Measurements from ENCODE around the gene FGD4. TPM values are rescaled to one million over a fixed set of nuclear protein-coding genes. Genes with fewer than 3 reads are reported as not detected.

The FGD4 gene
- total RNA-seq, 4 donors from 2014 or later = 32.5 to 51.4 (median 38.8) TPM

DNA sequence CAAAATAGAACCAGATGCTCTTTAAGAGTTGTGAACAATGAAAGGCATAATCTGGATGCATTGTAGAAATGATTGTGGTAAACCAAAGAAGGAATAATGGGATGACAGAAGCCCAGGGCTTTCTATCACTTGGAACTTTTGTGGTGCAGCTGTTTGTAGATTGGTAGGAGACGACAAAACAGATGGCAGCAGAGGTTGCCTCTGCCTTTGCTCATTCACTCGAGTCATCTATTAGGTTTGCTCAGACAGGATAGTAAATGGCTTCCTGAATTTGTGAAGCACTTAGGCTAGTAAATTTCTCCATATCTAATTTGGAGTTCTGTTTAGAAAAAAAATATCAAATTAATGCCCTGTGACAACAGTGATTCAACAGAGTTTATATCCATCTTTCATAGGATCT is 78.4 kb downstream of the FGD4 start:
- H3K27me3 ChIP-seq = no peaks in the 10 kb centered on the region
- no peaks in the 10 kb centered on the region for H3K36me3 ChIP-seq
- H3K4me1 ChIP-seq = peaks cover 0 to 10% of the 10 kb centered on the region in 2 donors
- TF ChIP-seq, protein P1, sequence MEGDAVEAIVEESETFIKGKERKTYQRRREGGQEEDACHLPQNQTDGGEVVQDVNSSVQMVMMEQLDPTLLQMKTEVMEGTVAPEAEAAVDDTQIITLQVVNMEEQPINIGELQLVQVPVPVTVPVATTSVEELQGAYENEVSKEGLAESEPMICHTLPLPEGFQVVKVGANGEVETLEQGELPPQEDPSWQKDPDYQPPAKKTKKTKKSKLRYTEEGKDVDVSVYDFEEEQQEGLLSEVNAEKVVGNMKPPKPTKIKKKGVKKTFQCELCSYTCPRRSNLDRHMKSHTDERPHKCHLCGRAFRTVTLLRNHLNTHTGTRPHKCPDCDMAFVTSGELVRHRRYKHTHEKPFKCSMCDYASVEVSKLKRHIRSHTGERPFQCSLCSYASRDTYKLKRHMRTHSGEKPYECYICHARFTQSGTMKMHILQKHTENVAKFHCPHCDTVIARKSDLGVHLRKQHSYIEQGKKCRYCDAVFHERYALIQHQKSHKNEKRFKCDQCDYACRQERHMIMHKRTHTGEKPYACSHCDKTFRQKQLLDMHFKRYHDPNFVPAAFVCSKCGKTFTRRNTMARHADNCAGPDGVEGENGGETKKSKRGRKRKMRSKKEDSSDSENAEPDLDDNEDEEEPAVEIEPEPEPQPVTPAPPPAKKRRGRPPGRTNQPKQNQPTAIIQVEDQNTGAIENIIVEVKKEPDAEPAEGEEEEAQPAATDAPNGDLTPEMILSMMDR (IDR thresholded peaks at IDR 0.05) = no peak
- no peak for TF ChIP-seq POLR2A (IDR thresholded peaks at IDR 0.05)
- intact Hi-C loops (cut with DNase I) = no loop called here
- H3K9me3 ChIP-seq = no peaks in the 10 kb centered on the region
- DNase-seq = no peak
- H3K27ac ChIP-seq = no peak overlapping the region
- no peak overlapping the region for H3K4me3 ChIP-seq (replicated peaks in 1 of 3)
- 80 to 90% methylated on average over 2 of the region's 2 CpGs for WGBS, 2 donors

DNA sequence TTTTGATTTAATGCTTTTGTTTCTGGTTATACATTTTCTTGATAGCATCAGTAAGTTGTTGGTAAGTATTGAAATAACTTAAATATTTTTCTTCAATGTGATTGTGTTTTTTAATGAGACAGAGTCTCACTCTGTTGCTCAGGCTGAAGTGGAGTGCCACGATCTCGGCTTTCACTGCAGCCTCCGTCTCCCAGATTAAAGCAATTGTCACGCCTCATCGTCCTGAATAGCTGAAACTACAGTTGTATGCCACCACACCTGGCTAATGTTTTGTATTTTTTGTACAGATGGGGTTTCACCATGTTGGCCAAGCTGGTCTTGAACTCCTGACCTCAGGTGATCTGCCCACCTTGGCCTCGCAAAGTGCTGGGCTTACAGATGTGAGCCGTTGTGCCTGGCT is 78.8 kb downstream of the FGD4 start:
- peaks cover 0 to 10% of the 10 kb centered on the region in 2 donors for H3K4me1 ChIP-seq
- no peak for DNase-seq
- TF ChIP-seq, protein P1 (IDR thresholded peaks at IDR 0.05) = no peak
- TF ChIP-seq POLR2A (IDR thresholded peaks at IDR 0.05) = no peak
- no peak overlapping the region for H3K4me3 ChIP-seq (replicated peaks in 1 of 3)
- intact Hi-C loops (cut with DNase I) = no loop called here
- H3K27ac ChIP-seq = no peak overlapping the region
- no peaks in the 10 kb centered on the region for H3K27me3 ChIP-seq
- WGBS, 2 donors = 76 to 80% methylated on average over 7 of the region's 7 CpGs
- H3K36me3 ChIP-seq = no peaks in the 10 kb centered on the region
- no peaks in the 10 kb centered on the region for H3K9me3 ChIP-seq

DNA sequence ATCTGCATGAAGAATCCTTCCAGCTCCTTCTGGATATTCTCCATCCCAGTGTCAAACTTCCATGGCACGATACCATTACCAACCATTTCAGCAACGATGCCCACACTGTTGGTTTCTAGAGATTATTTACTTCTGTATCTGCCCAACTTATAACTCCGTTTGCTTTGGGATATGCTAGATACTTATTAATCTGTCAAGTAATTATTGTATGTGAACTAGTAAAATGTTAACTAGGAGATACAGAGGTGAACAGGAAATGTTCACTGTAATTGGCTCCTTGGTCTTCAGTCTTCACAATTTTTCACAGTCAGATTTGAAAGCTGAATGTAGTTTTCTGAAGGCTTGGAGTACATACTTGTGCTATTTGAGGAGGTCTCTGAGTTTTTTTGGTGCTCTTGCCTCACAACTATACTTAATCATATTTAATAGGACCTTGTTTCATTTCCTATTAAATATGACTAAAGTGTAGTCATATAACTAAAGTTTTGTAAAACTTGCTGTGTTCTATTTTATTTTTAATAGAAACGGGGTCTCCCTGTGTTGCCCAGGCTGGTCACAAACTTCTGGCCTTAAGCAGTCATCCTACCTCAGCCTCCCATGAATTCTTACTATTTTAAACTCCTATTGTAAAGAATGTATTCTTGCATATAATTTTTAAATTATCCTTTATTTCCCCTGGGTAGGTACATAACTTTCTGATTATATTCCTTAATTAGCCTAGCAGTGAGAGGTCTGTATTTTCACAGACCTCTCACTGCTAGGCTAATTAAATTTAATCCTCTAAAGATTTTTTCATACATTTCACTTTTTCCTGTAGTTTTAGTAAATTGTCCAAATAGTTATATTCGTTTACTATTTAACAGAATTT is 79.7 kb downstream of the FGD4 start:
- TF ChIP-seq, protein P1 (IDR thresholded peaks at IDR 0.05) = no peak
- TF ChIP-seq POLR2A (IDR thresholded peaks at IDR 0.05) = no peak
- 94% methylated on average over 5 of the region's 5 CpGs for WGBS, 2 donors
- Histone ChIP-seq H3K27me3 (no peaks in the 10 kb centered on the region), H3K4me3 (replicated peaks in 1 of 3) (no peak overlapping the region), H3K9me3 (no peaks in the 10 kb centered on the region), H3K4me1 (peaks cover 0 to 10% of the 10 kb centered on the region in 2 donors), H3K36me3 (no peaks in the 10 kb centered on the region), H3K27ac (no peak overlapping the region)
- intact Hi-C loops (cut with DNase I) = no loop called here
- no peak for DNase-seq

DNA sequence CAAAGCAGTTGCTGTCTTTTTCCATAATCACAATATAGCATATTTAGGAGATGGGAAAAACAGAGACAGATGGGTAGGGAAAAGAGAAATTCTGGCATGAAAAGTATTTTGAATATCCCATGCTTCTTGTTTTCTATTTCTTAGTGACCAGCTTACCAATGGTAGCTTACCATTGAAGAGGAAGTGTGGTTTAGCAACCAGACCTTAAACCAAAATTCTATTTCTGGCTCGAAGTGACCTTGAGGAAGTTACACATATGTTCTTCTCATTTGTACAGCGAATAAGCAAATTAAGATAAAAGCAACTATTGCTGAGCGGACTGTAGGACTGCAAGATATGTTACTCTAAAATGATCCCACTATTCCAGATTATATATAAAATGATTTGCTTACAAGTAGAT is 82.9 kb downstream of the FGD4 start:
- 80 to 81% methylated on average over 3 of the region's 3 CpGs for WGBS, 2 donors
- no peak for TF ChIP-seq POLR2A (IDR thresholded peaks at IDR 0.05)

DNA sequence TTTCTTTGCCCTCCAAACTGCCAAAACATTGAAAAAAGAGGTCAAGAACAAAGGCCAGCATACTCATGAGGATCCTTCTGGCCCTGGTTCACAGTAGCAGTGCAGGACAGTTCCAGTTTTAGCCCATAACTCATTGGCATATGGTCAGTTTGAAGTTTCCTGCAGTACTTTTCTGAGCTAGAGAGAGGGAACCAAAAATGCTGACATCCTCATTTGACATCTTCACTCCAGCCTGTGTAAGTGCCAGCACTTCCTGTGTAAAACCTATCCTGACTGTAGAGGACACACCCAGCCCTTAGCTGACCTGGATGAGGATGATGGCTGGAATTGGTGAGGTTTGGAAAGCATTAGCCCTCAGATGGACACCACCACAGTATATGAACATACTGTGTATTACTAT is 84.1 kb downstream of the FGD4 start:
- H3K4me1 ChIP-seq = no peaks in the 10 kb centered on the region
- no peaks in the 10 kb centered on the region for H3K27me3 ChIP-seq
- H3K9me3 ChIP-seq = no peaks in the 10 kb centered on the region
- no peak overlapping the region for H3K4me3 ChIP-seq (replicated peaks in 1 of 3)
- intact Hi-C loops (cut with DNase I) = no loop called here
- DNase-seq = no peak
- H3K27ac ChIP-seq = no peak overlapping the region
- no peak for TF ChIP-seq POLR2A (IDR thresholded peaks at IDR 0.05)
- TF ChIP-seq, protein P1 (IDR thresholded peaks at IDR 0.05) = no peak
- no peaks in the 10 kb centered on the region for H3K36me3 ChIP-seq

More for the DNA sequence above, 82.9 kb downstream of the FGD4 start:
- Histone ChIP-seq H3K36me3 (no peaks in the 10 kb centered on the region), H3K27me3 (no peaks in the 10 kb centered on the region), H3K27ac (no peak overlapping the region), H3K9me3 (no peaks in the 10 kb centered on the region), H3K4me3 (replicated peaks in 1 of 3) (no peak overlapping the region), H3K4me1 (no peaks in the 10 kb centered on the region)
- intact Hi-C loops (cut with DNase I) = no loop called here
- no peak for DNase-seq
